GM12892 (cell line): Measurements from ENCODE around the gene DLL4.

Experiments used
- POLR2A ChIP-seq: IDR thresholded peaks from 2 replicates; pipeline ENCODE4 v1.6.1; 2011; ENCODE audit warnings: low read depth, low read length, control low read depth
- TAF1 ChIP-seq: IDR thresholded peaks from 2 replicates; pipeline ENCODE4 v1.6.1; 2011; ENCODE audit warnings: low read depth, mild to moderate bottlenecking, control low read depth, low read length, borderline replicate concordance

GRCh38 chr15:40964006-40964405 is 34.9 kb downstream of the DLL4 start:
- TF ChIP-seq POLR2A (no peak), TAF1 (no peak)
